Hepatocyte (in vitro differentiated cells): ENCODE data around the gene CEMIP2.

ENCODE experiments used
- CTCF ChIP-seq: fragments of 200-600 bp; sonication (generic); IDR thresholded peaks from 2 replicates; pipeline ENCODE4 v1.5.1; 2016; ENCODE audit warnings: antibody characterized with exemption, mild to moderate bottlenecking; ENCODE audit not compliant: poor library complexity
- EZH2 ChIP-seq: fragments of 200-600 bp; sonication (generic); IDR thresholded peaks from 2 replicates; pipeline ENCODE4 v1.6.1; 2016; ENCODE audit warnings: antibody characterized with exemption, mild to moderate bottlenecking, borderline replicate concordance
- EZH2phosphoT487 ChIP-seq: fragments of 200-600 bp; sonication (generic); IDR thresholded peaks from one replicate; pipeline ENCODE4 v1.6.1; 2018; ENCODE audit warnings: antibody characterized with exemption, mild to moderate bottlenecking, low read depth, moderate library complexity; ENCODE audit not compliant: unreplicated experiment, severe bottlenecking

- TF ChIP-seq EZH2 (no peak), CTCF (no peak), EZH2phosphoT487 (no peak)
Measured at GRCh38 chr9:71663931-71664459, 104.3 kb downstream of the CEMIP2 start.
